PC-9 (cell line): ENCODE measurements around the gene FPR1.
A peak's percentile ranks its signal among the peaks of the same experiment; 100 is the strongest.

Source experiments
- EZH2 ChIP-seq: fragments of 200-600 bp; sonication (generic); IDR thresholded peaks from 2 replicates; pipeline ENCODE4 v1.8.0; 2017; ENCODE audit warnings: antibody characterized with exemption, low read depth
- TF ChIP-seq, protein P1 (sequence below): fragments of 200-600 bp; sonication (generic); conservative IDR thresholded peaks from 2 replicates; pipeline ENCODE4 v1.6.1; 2017; ENCODE audit warnings: mixed run types, antibody characterized with exemption, mild to moderate bottlenecking, moderate library complexity

DNA sequence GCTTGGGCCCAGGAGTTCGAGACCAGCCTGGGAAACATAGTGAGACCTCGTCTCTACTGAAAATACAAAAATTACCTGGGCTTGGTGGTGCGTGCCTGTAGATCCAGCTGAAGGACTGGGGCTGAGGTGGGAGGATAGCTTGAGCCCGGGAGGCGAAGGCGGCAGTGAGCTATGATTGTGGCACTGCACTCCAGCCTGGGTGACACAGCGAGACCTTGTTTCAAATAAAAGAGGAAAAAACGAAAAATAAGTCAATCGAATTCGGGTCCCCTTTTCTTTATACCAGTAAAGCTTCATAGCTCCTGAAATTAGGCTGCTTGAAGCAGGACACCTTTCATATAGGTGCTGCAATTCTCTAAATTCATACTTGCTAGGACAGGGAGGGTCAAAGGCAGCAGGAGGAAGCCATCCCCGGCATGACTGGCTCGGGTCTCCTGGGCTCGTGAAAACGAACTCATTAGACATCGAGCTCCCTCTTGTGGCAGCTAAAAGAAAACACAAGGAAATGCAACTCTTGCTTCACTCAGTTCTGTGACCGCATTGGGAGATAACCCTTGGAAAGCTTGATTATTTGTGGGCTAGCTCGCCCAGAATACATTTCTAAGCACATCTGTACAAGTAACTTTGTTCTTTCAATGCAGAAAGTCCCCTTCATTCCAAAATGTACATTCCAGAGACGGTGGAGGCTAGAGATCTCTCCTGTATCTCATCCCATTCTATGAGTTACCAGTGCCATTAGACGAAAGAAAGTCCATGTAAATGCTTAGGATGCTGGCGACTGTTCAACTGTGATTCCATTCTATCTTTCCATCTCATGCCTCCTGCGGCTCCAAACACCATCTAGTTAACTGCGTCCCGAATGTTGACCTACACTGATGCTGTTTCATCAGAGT lies 26.1 kb upstream of the FPR1 start:
- TF ChIP-seq, protein P1, sequence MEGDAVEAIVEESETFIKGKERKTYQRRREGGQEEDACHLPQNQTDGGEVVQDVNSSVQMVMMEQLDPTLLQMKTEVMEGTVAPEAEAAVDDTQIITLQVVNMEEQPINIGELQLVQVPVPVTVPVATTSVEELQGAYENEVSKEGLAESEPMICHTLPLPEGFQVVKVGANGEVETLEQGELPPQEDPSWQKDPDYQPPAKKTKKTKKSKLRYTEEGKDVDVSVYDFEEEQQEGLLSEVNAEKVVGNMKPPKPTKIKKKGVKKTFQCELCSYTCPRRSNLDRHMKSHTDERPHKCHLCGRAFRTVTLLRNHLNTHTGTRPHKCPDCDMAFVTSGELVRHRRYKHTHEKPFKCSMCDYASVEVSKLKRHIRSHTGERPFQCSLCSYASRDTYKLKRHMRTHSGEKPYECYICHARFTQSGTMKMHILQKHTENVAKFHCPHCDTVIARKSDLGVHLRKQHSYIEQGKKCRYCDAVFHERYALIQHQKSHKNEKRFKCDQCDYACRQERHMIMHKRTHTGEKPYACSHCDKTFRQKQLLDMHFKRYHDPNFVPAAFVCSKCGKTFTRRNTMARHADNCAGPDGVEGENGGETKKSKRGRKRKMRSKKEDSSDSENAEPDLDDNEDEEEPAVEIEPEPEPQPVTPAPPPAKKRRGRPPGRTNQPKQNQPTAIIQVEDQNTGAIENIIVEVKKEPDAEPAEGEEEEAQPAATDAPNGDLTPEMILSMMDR = peak; percentile 86
- no peak for TF ChIP-seq EZH2
